ENCODE measurements around the gene CACNA2D3.

Gene CACNA2D3

DNA sequence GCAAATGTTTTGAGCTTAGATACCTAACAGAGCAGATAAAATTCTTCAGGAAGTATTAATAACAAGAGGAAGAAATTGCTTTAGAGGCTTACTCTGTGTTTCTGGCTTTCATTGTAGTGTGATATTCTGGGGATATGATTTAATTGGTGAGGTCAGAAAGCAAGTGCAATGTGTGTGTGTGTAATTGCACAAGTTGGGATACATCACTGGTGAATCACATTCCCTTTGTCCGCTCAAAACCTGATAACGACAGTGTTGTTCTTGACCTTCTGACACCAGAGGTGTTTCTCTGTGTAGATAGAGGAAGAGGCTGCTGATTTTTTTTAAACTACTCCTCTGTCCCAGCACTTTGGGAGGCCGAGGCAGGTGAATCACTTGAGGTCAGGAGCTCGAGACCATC, 161.1 kb downstream of the CACNA2D3 start:
- H3K9ac ChIP-seq (ENCODE audit: insufficient read length), result no peak overlapping the region
- H3K27ac ChIP-seq, result no peak overlapping the region
- TF ChIP-seq FOXP2 (optimal IDR thresholded peaks at IDR 0.05; ENCODE audit: control extremely low read depth, extremely low read length, insufficient read depth) (no peak), POLR2AphosphoS5 (IDR thresholded peaks at IDR 0.05; ENCODE audit: borderline replicate concordance, low read depth, low read length) (no peak), EZH2 (IDR thresholded peaks at IDR 0.05) (no peak)
- no peaks in the 10 kb centered on the region for H3K9me3 ChIP-seq (ENCODE audit: low read depth, low read length)
- no peaks in the 10 kb centered on the region for H3K36me3 ChIP-seq (ENCODE audit: insufficient read depth, low read length)
- H3K4me3 ChIP-seq, result no peak overlapping the region
- DNase-seq (ENCODE audit: low read depth, low spot score), result no peak

DNA sequence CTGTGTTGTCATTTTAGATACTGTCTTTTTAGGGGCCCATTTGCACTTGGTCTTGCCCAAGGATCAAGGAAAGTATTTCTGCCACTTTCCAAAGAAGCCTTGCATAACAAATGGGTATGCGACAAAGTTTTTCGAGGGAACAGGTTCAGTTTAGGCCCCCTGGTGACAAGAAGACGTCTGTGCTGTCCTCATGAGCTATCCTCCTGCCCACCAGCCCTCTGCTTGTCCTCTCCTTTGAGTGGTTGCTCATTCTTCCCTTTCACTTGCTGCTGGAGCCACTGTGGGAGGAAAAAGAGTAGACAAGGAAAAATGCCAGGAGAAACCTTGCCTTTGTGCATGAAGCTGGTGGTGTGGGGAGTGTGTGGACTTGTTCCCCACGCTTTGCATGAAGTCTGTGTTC, 171.9 kb downstream of the CACNA2D3 start:
- Histone ChIP-seq H3K9ac (ENCODE audit: insufficient read length) (no peak overlapping the region), H3K4me3 (no peak overlapping the region), H3K9me3 (ENCODE audit: low read depth, low read length) (no peaks in the 10 kb centered on the region), H3K27ac (no peak overlapping the region), H3K36me3 (ENCODE audit: insufficient read depth, low read length) (no peaks in the 10 kb centered on the region)
- no peak for DNase-seq (ENCODE audit: low read depth, low spot score)
- TF ChIP-seq EZH2 (IDR thresholded peaks at IDR 0.05), result no peak
- no peak for TF ChIP-seq POLR2AphosphoS5 (IDR thresholded peaks at IDR 0.05; ENCODE audit: borderline replicate concordance, low read depth, low read length)

DNA sequence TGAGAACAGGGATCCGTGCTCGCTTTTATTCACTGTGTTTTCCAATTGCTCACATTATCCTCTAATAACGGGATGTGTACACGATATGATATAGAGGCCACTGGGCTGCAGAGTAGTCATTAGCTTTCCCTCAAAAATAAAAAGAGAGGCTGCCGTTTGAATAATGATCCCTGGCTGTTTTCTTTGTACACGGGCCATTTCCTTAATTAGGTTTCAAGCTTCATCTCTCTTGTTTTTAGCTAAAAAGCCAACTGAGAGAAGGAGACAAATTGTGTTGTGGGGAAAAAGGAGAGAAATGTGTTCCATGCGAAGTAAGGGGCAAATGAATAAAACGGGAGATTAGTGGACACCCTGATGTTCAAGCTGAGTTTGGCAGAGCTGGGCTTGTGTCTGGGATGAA, 174.2 kb downstream of the CACNA2D3 start:
- Histone ChIP-seq H3K36me3 (ENCODE audit: insufficient read depth, low read length) (no peaks in the 10 kb centered on the region), H3K27ac (no peak overlapping the region), H3K9me3 (ENCODE audit: low read depth, low read length) (no peaks in the 10 kb centered on the region), H3K4me3 (no peak overlapping the region), H3K9ac (ENCODE audit: insufficient read length) (no peak overlapping the region)
- TF ChIP-seq FOXP2 (optimal IDR thresholded peaks at IDR 0.05; ENCODE audit: control extremely low read depth, extremely low read length, insufficient read depth), result no peak
- no peak for TF ChIP-seq EZH2 (IDR thresholded peaks at IDR 0.05)
- no peak for TF ChIP-seq POLR2AphosphoS5 (IDR thresholded peaks at IDR 0.05; ENCODE audit: borderline replicate concordance, low read depth, low read length)
- DNase-seq (ENCODE audit: low read depth, low spot score), result no peak

DNA sequence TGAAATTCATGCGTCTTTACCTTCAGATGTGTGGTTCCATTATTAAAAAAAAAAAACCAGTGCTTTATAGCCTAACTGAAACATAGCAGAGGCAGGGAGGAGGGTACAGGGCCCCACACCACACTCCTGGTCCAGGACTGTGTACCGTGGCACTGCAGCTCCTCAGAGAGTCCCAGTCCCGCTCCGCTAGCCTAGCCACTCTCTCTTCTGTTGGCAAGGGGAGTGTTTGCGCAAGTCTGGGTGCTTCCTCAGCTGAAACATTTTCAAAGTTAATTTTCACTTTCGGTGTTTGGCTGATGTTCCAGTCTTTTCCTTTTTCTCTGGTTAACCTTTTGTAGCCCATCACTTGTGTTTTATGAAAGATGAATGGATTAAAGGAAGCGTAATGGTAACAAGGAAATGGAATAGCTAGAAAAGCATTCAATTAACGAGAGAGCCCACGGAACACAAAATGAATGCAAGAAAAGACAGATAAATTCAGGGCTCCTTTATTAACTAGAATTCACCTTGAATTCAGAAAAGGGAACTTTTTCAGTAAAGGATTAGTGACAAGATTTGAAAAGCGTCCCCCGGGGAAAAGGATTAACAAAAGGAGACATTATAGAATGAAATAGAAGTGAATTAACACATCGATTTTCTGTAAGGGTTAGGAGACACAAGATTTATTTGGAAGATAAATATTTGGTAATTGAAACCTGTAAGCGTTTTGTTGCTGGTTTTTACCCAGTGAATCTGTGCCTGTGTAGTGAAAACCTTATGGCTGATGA, 177.0 kb downstream of the CACNA2D3 start:
- Histone ChIP-seq H3K9ac (ENCODE audit: insufficient read length) (no peak overlapping the region), H3K4me3 (no peak overlapping the region), H3K36me3 (ENCODE audit: insufficient read depth, low read length) (no peaks in the 10 kb centered on the region), H3K27ac (no peak overlapping the region), H3K9me3 (ENCODE audit: low read depth, low read length) (no peaks in the 10 kb centered on the region)
- no peak for TF ChIP-seq EZH2 (IDR thresholded peaks at IDR 0.05)
- no peak for TF ChIP-seq POLR2AphosphoS5 (IDR thresholded peaks at IDR 0.05; ENCODE audit: borderline replicate concordance, low read depth, low read length)
- TF ChIP-seq FOXP2 (optimal IDR thresholded peaks at IDR 0.05; ENCODE audit: control extremely low read depth, extremely low read length, insufficient read depth), result no peak
- no peak for DNase-seq (ENCODE audit: low read depth, low spot score)

DNA sequence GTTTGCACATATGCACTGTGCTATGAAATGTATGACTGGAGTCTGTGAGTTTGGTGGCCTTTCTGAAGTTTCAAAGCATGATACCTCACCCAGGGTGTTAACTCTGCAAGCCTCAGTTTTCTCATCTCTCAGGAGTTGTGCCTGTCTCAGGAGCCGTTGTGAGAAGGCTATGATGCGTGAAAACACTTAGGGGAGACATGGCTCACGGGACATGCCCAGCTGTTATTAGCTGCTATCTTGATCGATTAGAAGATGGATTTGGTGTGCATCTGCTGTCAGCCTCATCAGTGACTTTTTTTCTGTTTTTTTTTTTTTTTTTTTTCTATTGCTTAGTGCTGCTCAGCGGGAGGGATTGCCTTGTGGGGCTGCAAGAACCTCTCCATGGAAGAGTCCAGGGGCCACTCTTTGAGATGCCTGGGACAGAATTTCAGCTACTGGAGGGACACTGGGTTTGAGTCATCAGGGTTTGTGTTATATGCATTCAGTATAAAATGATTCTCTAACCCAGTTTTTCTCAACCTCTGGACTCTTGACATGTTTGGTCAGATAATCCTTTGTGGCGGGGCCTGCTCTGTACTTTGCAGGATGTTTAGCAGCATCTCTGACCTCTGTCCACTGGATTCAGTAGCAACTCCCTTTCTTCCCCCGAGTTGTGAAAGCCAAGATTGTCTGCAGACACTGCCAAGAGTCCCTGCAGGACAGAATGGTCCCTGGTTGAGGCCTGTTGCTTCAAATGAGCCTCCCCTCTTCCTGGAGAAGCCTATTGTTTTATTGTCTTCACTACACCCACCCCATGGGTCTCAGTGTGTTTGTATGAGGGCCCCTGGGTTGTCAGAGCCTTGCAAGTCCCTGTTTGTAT, 181.4 kb downstream of the CACNA2D3 start:
- no peak for DNase-seq (ENCODE audit: low read depth, low spot score)
- TF ChIP-seq POLR2AphosphoS5 (IDR thresholded peaks at IDR 0.05; ENCODE audit: borderline replicate concordance, low read depth, low read length) (no peak), FOXP2 (optimal IDR thresholded peaks at IDR 0.05; ENCODE audit: control extremely low read depth, extremely low read length, insufficient read depth) (no peak)
- H3K27ac ChIP-seq, result no peak overlapping the region
- H3K36me3 ChIP-seq (ENCODE audit: insufficient read depth, low read length), result no peaks in the 10 kb centered on the region
- no peak overlapping the region for H3K4me3 ChIP-seq
- H3K9me3 ChIP-seq (ENCODE audit: low read depth, low read length), result no peaks in the 10 kb centered on the region
- no peak overlapping the region for H3K9ac ChIP-seq (ENCODE audit: insufficient read length)

DNA sequence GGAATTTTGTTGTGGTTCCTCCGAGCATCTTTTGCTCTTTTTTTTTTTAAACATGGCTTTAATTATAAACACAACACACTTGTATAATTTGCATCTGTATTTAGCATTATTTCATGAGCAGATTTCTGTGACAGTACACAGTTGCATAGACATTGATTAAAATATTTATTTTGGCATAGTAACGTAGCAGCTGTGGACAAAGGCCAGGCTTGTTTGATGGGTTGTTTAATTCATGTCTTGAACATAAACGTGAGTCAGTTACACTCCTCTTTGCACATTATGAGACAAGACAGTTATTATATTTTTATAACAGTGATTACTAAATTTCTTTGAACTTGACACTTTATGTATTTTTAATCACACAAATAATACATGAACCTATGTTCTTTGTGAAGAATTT, 182.5 kb downstream of the CACNA2D3 start:
- Histone ChIP-seq H3K4me3 (no peak overlapping the region), H3K36me3 (ENCODE audit: insufficient read depth, low read length) (no peaks in the 10 kb centered on the region), H3K27ac (no peak overlapping the region), H3K9ac (ENCODE audit: insufficient read length) (no peak overlapping the region), H3K9me3 (ENCODE audit: low read depth, low read length) (no peaks in the 10 kb centered on the region)
- TF ChIP-seq FOXP2 (optimal IDR thresholded peaks at IDR 0.05; ENCODE audit: control extremely low read depth, extremely low read length, insufficient read depth) (no peak), EZH2 (IDR thresholded peaks at IDR 0.05) (no peak), POLR2AphosphoS5 (IDR thresholded peaks at IDR 0.05; ENCODE audit: borderline replicate concordance, low read depth, low read length) (no peak)
- DNase-seq (ENCODE audit: low read depth, low spot score), result no peak

DNA sequence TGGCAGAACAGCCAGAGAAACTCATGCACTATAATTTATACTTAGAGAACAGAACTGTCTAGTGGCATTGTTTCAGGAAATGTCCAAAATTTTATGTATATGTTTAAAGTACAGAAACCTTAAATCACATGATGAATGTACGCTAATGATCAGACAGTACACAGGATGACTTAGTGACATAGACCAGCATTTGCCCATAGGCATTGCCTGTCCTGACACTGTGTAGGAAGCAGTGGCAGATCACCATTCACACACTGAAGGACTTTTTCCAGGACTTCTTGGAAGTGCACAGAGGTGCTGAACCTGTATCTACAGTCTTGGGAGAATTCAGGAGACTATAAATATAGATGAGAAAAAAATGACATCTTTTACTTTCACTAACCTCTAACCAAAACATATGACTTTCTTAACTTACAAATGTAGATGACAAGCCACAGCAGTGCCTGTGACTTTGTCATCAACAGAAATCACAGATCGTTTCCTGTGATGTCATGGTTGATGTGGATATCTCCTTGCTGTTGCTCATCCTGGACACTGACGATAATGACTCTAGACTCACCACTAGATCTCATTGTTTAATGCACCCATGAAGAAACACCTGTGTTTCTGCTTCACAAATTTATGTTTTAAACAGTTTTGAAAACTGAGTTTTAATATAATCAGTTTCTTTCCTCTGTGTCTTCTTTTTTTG, 183.2 kb downstream of the CACNA2D3 start:
- no peak overlapping the region for H3K27ac ChIP-seq
- no peaks in the 10 kb centered on the region for H3K36me3 ChIP-seq (ENCODE audit: insufficient read depth, low read length)
- DNase-seq (ENCODE audit: low read depth, low spot score), result no peak
- H3K9ac ChIP-seq (ENCODE audit: insufficient read length), result no peak overlapping the region
- TF ChIP-seq POLR2AphosphoS5 (IDR thresholded peaks at IDR 0.05; ENCODE audit: borderline replicate concordance, low read depth, low read length), result no peak
- no peaks in the 10 kb centered on the region for H3K9me3 ChIP-seq (ENCODE audit: low read depth, low read length)
- no peak overlapping the region for H3K4me3 ChIP-seq

DNA sequence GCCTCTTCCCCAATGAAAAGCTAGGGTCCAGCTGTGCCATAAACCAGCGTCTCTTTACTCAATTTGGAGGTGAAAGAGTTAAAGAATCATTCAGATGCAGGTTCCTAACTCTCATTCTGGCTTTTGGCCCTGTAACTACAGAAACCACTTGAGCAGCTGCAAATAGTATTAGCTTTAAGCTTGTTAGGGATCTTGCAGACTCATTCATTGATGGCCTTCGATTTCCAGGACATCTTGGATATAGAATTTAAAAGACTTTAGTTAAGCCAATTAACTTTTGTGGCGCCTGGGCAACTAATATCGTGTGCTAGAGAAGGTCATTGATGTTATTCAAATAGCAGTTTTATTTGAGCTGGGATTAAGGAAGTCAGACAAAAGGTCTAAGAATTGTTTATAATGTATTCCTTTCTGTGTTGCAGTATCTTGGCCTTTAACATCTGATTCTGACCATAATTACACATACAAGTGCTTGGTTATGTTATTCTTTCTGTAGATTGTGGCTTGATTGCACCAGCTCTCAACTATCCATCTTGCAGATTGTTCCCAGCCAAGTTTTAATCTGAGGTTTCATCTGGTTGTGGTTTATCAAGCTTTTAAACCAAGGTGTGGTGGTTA, 185.3 kb downstream of the CACNA2D3 start:
- no peaks in the 10 kb centered on the region for H3K36me3 ChIP-seq (ENCODE audit: insufficient read depth, low read length)
- H3K27ac ChIP-seq, result no peak overlapping the region
- no peaks in the 10 kb centered on the region for H3K9me3 ChIP-seq (ENCODE audit: low read depth, low read length)
- no peak overlapping the region for H3K9ac ChIP-seq (ENCODE audit: insufficient read length)
- H3K4me3 ChIP-seq, result no peak overlapping the region
- no peak for DNase-seq (ENCODE audit: low read depth, low spot score)
- TF ChIP-seq FOXP2 (optimal IDR thresholded peaks at IDR 0.05; ENCODE audit: control extremely low read depth, extremely low read length, insufficient read depth), result no peak
- no peak for TF ChIP-seq POLR2AphosphoS5 (IDR thresholded peaks at IDR 0.05; ENCODE audit: borderline replicate concordance, low read depth, low read length)
- no peak for TF ChIP-seq EZH2 (IDR thresholded peaks at IDR 0.05)
